Stimulated activated CD8-positive, alpha-beta memory T cell treated with anti-CD3 and anti-CD28 coated beads, Interleukin-2, amount 100 ng/mL, for 1 hour (primary cell): ENCODE results near the gene GPR84.
"Not testable (repeated sequence)": the region's sequence is repeated elsewhere in the genome, so short reads cannot be mapped to it uniquely, and the experiment has no call there.

Experiments used
- DNase-seq, 2 donors: peaks; one replicate each; pipeline ENCODE4 v3.0.0-alpha.2; 2020; ENCODE audit warnings: low read depth in 2 of 2

The GPR84 gene

GRCh38 chr12:54356228-54356627, 8.1 kb downstream of the GPR84 start:
- DNase-seq: no peak

GRCh38 chr12:54355104-54355815, 9.0 kb downstream of the GPR84 start:
- DNase-seq: no peak

- DNase-seq: not testable (repeated sequence)
Observed at GRCh38 chr12:54354271-54354670, 10.0 kb downstream of the GPR84 start.

GRCh38 chr12:54352891-54353874, 11.1 kb downstream of the GPR84 start:
- no peak for DNase-seq

- no peak for DNase-seq
Observed at GRCh38 chr12:54352022-54352531, 12.2 kb downstream of the GPR84 start.

GRCh38 chr12:54351341-54351740, 12.9 kb downstream of the GPR84 start:
- DNase-seq: no peak

- no peak for DNase-seq
Observed at GRCh38 chr12:54350743-54351142, 13.5 kb downstream of the GPR84 start.

GRCh38 chr12:54349679-54350078, 14.6 kb downstream of the GPR84 start:
- DNase-seq: no peak

- no peak for DNase-seq
Observed at GRCh38 chr12:54349036-54349435, 15.2 kb downstream of the GPR84 start.

- no peak for DNase-seq
Observed at GRCh38 chr12:54341378-54342300, 22.6 kb downstream of the GPR84 start.

GRCh38 chr12:54340846-54341245, 23.4 kb downstream of the GPR84 start:
- no peak for DNase-seq

GRCh38 chr12:54338698-54339296, 25.5 kb downstream of the GPR84 start:
- DNase-seq: no peak

GRCh38 chr12:54337854-54338650, 26.2 kb downstream of the GPR84 start:
- DNase-seq: no peak

- no peak for DNase-seq
Observed at GRCh38 chr12:54337280-54337842, 26.9 kb downstream of the GPR84 start.

GRCh38 chr12:54333420-54334034, 30.8 kb downstream of the GPR84 start:
- no peak for DNase-seq

GRCh38 chr12:54331461-54331860, 32.8 kb downstream of the GPR84 start:
- DNase-seq: no peak

GRCh38 chr12:54330442-54330841, 33.8 kb downstream of the GPR84 start:
- DNase-seq: no peak

- no peak for DNase-seq
Observed at GRCh38 chr12:54329759-54330158, 34.5 kb downstream of the GPR84 start.

GRCh38 chr12:54328595-54329337, 35.5 kb downstream of the GPR84 start:
- no peak for DNase-seq
